Posterior vena cava (tissue), 2 donors: ENCODE results near the gene SPATA18. TPM values are rescaled to one million over a fixed set of nuclear protein-coding genes. Genes with fewer than 3 reads are reported as not detected.
A peak's percentile ranks its signal among the peaks of the same experiment; 100 is the strongest.
"Not testable (repeated sequence)": the region's sequence is repeated elsewhere in the genome, so short reads cannot be mapped to it uniquely, and the experiment has no call there.

Source experiments
- DNase-seq: peaks from one replicate; pipeline ENCODE4 v3.0.0-alpha.2; 2020; ENCODE audit warnings: low spot score
- intact Hi-C, 2 donors: fragments of 100-400 bp; cut with DNase I; formaldehyde crosslinking; loops; one replicate each; pipeline versions ENCODE4 v1.14.1 to v1.14.2; 2022 to 2023
- total RNA-seq, 2 donors: library from RNA; stranded (reverse); fragmentation: NEBNext Ultra II Directional; extraction: Animal tissue kit (Norgen Biotek cat#: 25700); gene quantifications; one replicate each; pipeline ENCODE4 v1.2.1, GENCODE V29; 2021
- donor health status: DM: yes; HTN: yes; CAD: no.
- donor health status: DM: yes; HTN: yes; CAD: no.

Gene SPATA18
- total RNA-seq, 2 donors from 2014 or later: 5.3 to 5.8 TPM

- intact Hi-C loops: loop anchor here in 1 of 2 donors (5.0 kb wide), 1 partner anchor 1067 kb away; no protein-coding TSS in a partner anchor
- DNase-seq: no peak
These were observed 6.1 kb upstream of the SPATA18 start for GRCh38 chr4:52045028-52045427.

DNA sequence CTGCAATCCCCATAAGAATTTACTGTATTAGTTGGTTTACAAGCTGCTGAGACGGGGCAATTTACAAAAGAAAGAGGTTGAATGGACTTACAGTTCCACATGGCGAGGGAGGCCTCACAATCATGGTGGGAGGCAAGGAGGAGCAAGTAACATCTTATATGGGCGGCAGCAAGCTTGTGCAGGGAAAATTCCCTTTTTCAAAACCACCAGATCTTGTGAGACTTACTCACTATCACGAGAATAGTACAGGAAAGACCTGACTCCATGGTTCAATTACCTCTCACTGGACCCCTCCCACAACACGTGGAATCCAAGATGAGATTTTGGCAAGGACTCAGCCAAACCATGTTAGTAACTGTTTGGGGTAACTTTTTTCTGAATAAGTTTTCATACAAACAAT, 1.8 kb upstream of the SPATA18 start:
- intact Hi-C loops: loop anchor here in 1 of 2 donors (5.0 kb wide), 1 partner anchor 1063 kb away; no protein-coding TSS in a partner anchor
- DNase-seq: no peak

DNA sequence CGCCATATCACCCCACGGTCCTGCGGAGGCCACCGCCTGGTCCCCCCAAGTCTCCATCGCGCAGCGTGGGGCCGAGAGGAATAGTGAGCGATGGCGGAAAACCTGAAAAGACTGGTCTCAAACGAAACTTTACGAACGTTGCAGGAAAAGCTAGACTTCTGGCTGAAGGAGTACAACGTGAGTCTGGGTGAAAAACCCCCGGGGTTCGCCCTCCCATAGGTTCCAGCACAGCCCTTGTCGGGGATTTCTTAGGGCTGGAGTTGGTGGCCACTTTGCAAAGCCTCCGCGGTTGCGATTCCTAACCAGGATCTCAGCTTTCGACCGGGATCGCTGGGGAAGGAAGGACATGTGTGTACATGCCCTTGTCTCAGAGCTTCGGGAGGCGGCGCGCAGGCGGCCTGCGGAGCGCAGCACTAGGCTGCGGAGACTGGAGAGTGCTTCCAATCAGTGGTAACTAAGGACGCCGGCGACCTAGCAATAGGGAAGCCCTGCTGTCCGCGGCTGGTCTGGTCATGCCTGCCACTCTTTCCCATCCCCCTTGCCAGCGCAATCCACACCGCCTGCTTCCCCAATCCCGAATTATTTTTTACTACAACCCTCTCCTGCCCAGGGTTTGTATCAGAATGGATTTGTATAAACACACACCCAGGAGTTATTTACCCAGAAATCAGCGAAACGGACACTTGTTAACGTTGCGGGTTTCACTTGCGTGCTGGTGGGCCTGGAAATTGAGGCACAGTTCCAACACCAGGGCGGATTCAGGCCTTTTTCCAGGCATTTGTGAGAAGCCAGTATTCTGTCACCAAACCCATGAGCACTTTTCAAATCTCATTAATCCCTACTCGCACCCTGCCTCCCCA, 741 bp downstream of the SPATA18 start:
- intact Hi-C loops: no loop called here
- peak; percentile 87 for DNase-seq

GRCh38 chr4:52052475-52052780, 1.3 kb downstream of the SPATA18 start:
- DNase-seq: no peak
- intact Hi-C loops: no loop called here

DNA sequence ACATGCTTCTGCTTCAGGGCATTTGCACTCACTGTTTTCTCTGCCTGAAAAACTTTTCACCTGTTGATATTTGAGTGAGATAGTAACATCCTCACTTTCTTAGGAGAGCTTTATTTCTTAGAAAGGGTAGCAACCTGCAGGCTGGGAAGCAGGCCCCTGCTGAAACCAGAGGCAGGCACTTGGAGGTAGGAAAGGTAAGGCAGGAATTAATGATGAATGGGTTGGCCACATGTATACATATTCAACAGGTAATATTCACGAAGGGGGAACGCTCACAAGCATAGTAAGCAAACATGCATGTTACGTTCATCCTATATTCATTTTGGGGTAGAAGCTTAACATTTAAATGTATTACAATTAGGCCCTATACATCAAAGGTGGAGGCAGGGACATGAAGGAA, 3.1 kb downstream of the SPATA18 start:
- no peak for DNase-seq

GRCh38 chr4:52057196-52057595, 6.1 kb downstream of the SPATA18 start:
- no peak for DNase-seq
- intact Hi-C loops: no loop called here

More for the DNA sequence above, 3.1 kb downstream of the SPATA18 start:
- intact Hi-C loops: no loop called here

- intact Hi-C loops: no loop called here
- no peak for DNase-seq
These were observed 7.2 kb downstream of the SPATA18 start for GRCh38 chr4:52058275-52058674.

DNA sequence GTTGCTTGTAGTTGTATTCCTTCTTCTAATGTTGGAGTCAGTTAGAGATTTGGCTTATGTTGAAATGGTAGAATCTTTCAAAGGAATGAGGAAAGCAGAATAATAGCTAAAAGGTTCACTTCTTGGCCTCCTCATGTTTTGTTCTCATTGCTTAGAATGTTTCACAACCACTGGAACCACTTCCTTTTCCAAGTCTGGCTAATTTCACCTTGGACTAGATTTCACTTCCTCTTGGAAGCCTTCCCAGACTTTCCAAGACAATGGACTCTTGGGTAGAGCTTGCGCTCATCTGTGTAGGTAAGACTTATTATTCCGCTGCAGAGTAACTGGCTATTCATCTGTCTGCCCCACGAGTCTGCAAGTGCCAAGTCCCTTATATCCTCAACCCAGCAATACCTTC, 8.3 kb downstream of the SPATA18 start:
- no peak for DNase-seq
- intact Hi-C loops: no loop called here

GRCh38 chr4:52069571-52069970, 18.5 kb downstream of the SPATA18 start:
- DNase-seq: no peak
- intact Hi-C loops: no loop called here

- DNase-seq: no peak
- intact Hi-C loops: no loop called here
These were observed 20.9 kb downstream of the SPATA18 start for GRCh38 chr4:52071791-52072546.

DNA sequence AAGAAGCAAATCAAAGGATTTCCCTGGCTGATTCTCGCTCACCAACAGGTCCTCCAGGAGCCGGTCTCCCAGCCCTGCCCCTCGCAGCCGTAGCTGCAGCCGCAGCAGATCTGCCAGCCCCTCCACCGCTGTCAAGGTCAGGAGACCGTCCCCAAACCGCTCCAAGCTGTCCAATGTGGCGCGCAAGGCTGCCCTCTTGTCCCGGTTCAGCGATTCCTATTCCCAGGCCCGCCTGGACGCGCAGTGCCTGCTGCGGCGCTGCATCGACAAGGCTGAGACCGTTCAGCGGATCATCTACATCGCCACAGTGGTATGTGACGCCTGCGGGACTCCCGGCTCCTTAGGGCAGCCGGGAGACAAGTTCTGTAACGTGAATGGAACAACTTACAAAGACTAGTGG, 25.6 kb downstream of the SPATA18 start:
- intact Hi-C loops: no loop called here
- DNase-seq: no peak

- DNase-seq: no peak
- intact Hi-C loops: no loop called here
These were observed 28.6 kb downstream of the SPATA18 start for GRCh38 chr4:52079659-52080058.

- intact Hi-C loops: no loop called here
- DNase-seq: no peak
These were observed 30.1 kb downstream of the SPATA18 start for GRCh38 chr4:52081216-52081615.

DNA sequence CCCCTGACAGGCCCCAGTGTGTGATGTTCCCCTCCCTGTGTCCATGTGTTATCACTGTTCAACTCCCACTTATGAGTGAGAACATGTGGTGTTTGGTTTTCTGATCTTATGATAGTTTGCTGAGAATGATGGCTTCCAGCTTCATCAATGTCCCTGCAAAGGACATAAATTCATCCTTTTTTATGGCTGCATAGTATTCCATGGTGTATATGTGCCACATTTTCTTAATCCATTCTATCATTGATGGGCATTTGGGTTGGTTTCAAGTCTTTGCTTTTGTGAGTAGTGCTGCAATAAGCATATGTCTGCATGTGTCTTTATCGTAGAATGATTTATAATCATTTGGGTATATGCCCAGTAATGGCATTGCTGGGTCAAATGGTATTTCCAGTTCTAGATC, 35.3 kb downstream of the SPATA18 start:
- intact Hi-C loops, DNase-seq: not testable (repeated sequence)

DNA sequence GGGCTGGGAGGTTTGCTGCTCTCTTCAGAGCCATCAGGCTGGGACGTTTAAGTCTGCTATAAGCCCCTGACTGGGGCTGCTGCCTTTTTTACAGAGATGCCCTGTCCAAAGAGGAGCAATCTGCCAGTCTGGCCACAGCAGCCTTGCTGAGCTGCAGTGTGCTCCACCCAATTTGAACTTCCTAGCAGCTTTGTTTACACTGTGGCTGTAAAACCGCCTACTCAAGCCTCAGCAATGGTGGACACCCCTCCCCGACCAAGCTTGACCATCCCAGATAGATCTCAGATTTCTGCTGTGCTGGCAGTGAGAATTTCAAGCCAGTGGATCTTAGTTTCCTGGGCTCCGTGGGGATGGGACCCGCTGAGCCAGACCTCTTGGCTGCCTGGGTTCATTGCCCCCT, 40.7 kb downstream of the SPATA18 start:
- intact Hi-C loops: no loop called here

DNA sequence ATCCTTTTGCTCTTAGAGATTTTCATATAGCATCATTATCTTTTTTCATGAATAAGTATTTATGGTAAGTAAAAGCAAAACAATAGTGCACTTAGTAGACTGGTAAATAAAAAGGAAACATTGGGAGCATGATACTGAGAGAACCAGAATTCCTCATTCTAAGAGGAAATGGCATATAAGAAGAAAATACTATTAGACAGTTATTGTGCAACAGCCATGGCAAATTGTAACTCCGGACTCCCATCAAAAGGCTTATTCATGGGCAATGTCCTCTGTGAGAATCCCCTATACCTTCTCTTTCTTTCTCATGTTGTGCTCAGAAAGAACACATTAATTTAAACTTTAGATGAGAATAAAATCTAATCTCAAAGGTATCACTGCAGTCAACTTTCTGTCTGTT, 42.4 kb downstream of the SPATA18 start:
- DNase-seq: no peak
- intact Hi-C loops: no loop called here

More for the DNA sequence above, 40.7 kb downstream of the SPATA18 start:
- DNase-seq: no peak

- intact Hi-C loops: no loop called here
- DNase-seq: no peak
These were observed 43.5 kb downstream of the SPATA18 start for GRCh38 chr4:52094376-52095145.

- intact Hi-C loops: no loop called here
- no peak for DNase-seq
These were observed 44.3 kb downstream of the SPATA18 start for GRCh38 chr4:52095374-52095773.

DNA sequence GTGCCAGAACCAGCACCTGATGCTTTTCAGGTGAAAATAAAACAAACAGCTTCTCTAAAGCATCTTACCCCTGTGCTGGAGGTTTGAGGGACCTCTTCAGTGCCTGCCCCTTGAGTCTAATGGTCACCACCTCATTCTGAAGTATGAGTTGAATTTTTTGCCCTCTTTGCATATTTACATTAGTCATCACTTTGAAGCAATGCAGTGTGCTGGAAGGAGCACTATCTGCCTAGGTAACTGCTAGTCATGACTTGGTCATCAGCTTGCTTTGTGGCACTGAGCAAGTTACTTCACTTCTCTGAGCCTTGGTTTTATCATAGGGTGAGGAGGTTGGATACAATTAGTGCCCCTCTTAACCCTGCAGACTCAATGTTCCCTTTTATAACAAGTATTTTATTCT, 44.9 kb downstream of the SPATA18 start:
- no peak for DNase-seq
- intact Hi-C loops: no loop called here

- intact Hi-C loops: no loop called here
- no peak for DNase-seq
These were observed 47.5 kb downstream of the SPATA18 start for GRCh38 chr4:52098618-52099017.
